Panc1 (cell line): Measurements from ENCODE around the gene A2ML1. TPM values are rescaled to one million over a fixed set of nuclear protein-coding genes. Genes with fewer than 3 reads are reported as not detected.

Experiments used
- ATAC-seq: fragments of 200-7000 bp; cut with Tn5 transposase; 2 replicates; pipeline ENCODE4 v1.9.1; 2020; ENCODE audit warnings: mild to moderate bottlenecking, moderate library complexity
- BruUV-seq: library from RNA; stranded (reverse); fragments of 400-500 nt; replicated peaks from 2 replicates; lab custom pipeline; 2021; lab: Mats Ljungman, UMichigan
- CTCF ChIA-PET: fragments of 300-600 bp; sonication (Branson Sonifier 250); formaldehyde crosslinking; loops from one replicate; lab custom pipeline; 2022; ENCODE audit warnings: antibody characterized with exemption; lab: Charles Lee
- POLR2A ChIA-PET: fragments of 300-600 bp; sonication (Branson Sonifier 250); formaldehyde crosslinking; loops from one replicate; lab custom pipeline; 2022; ENCODE audit warnings: antibody characterized with exemption; lab: Charles Lee
- DNase-seq: peaks from one replicate; pipeline ENCODE4 v3.0.0-alpha.2; 2010; ENCODE audit warnings: low read depth, low spot score
- H3K27ac ChIP-seq: 2 replicates; pipeline ENCODE4 v1.5.1; 2011; ENCODE audit warnings: mild to moderate bottlenecking, low read length, inconsistent platforms
- H3K27me3 ChIP-seq: fragments of 200-500 bp; sonication (Bioruptor generic); 2 replicates; pipeline ENCODE4 v1.6.0; 2014; ENCODE audit warnings: low read length, inconsistent platforms; ENCODE audit not compliant: control insufficient read depth, insufficient read depth
- H3K36me3 ChIP-seq: fragments of 200-500 bp; sonication (Bioruptor generic); 2 replicates; pipeline ENCODE4 v1.5.1; 2014; ENCODE audit warnings: inconsistent platforms, mild to moderate bottlenecking, low read length, moderate library complexity; ENCODE audit not compliant: control insufficient read depth, insufficient read depth
- H3K4me1 ChIP-seq: 2 replicates; pipeline ENCODE4 v1.5.1; 2011; ENCODE audit warnings: inconsistent platforms, mild to moderate bottlenecking, low read length, moderate library complexity; ENCODE audit not compliant: control insufficient read depth, insufficient read depth
- H3K4me3 ChIP-seq, 2 experiments: 2 replicates each; pipeline ENCODE4 v1.5.1; 2011 to 2012; ENCODE audit warnings: low read depth in 2 of 2, low read length in 2 of 2, mild to moderate bottlenecking in 2 of 2, inconsistent platforms in 1 of 2, moderate library complexity in 1 of 2
- H3K9me3 ChIP-seq: fragments of 200-500 bp; sonication (Bioruptor generic); 2 replicates; pipeline ENCODE4 v1.5.1; 2014; ENCODE audit warnings: low read depth, mild to moderate bottlenecking, inconsistent platforms, low read length, moderate library complexity; ENCODE audit not compliant: control insufficient read depth, insufficient read depth
- POLR2AphosphoS5 ChIP-seq: IDR thresholded peaks from 2 replicates; pipeline ENCODE4 v1.6.1; 2012; ENCODE audit warnings: mild to moderate bottlenecking, low read depth, low read length, moderate library complexity
- REST ChIP-seq, 2 experiments: IDR thresholded peaks; 2 replicates each; pipeline ENCODE4 v1.6.1; 2011 to 2012; ENCODE audit warnings: low read depth in 2 of 2, control low read depth in 1 of 2, low read length in 1 of 2, mild to moderate bottlenecking in 1 of 2, moderate library complexity in 1 of 2; ENCODE audit not compliant: insufficient read depth in 1 of 2
- SIN3A ChIP-seq: IDR thresholded peaks from 2 replicates; pipeline ENCODE4 v1.6.1; 2012; ENCODE audit warnings: low read depth, mild to moderate bottlenecking, low read length, moderate library complexity, borderline replicate concordance; ENCODE audit not compliant: insufficient read depth
- TCF7L2 ChIP-seq: IDR thresholded peaks from 2 replicates; pipeline ENCODE4 v1.6.1; 2011; ENCODE audit warnings: mild to moderate bottlenecking, low read depth, low read length, inconsistent platforms
- in situ Hi-C: cut with HindIII; loops from 2 replicates; pipeline ENCODE4 v1.10.0; 2016; ENCODE audit warnings: low sequenced_read_pairs, low pct_unique_long_range_greater_than_20kb
- intact Hi-C: fragments of 100-400 bp; cut with micrococcal nuclease; formaldehyde crosslinking; loops from one replicate; pipeline ENCODE4 v1.10.0; 2022; ENCODE audit not compliant: unreplicated experiment
- total RNA-seq: library from RNA; stranded (reverse); gene quantifications from one replicate; pipeline ENCODE4 v1.2.1, GENCODE V29; 2021; ENCODE audit not compliant: unreplicated experiment
- TF ChIP-seq, protein P1 (sequence below): fragments of 450-650 bp; IDR thresholded peaks from 2 replicates; pipeline ENCODE4 v1.5.1; 2017; ENCODE audit warnings: mild to moderate bottlenecking

Gene A2ML1
- total RNA-seq, 1 experiment from 2014 or later = not detected

- no peaks in the 10 kb centered on the region for H3K9me3 ChIP-seq
- in situ Hi-C loops = no loop called here
- BruUV-seq = no TSS peak
These were observed 69.6 kb downstream of the A2ML1 start for GRCh38 chr12:8891976-8892375.

DNA sequence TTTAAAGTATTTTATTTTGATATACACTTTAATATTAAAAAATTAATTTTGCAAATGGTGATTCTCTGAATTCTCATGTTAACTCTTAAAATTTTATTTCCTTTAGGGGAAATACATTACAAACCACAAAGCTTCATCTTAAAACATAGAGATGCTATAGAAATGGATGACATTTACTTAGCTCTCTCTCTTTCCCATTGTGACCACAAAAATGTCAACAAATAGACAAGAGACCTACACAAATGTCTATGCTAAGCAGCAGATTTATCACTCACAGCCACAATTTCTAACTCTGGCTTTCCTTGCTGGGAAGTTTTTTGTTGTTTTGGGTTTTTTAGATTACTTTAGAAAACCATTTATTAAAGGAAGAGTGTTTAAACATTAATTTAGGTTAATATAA lies 72.0 kb downstream of the A2ML1 start:
- Histone ChIP-seq H3K9me3 (no peaks in the 10 kb centered on the region), H3K4me1 (no peaks in the 10 kb centered on the region), H3K4me3 (no peak overlapping the region), H3K27ac (no peak overlapping the region), H3K36me3 (no peaks in the 10 kb centered on the region), H3K27me3 (no peaks in the 10 kb centered on the region; the same call in 1 of the 2 replicates)
- TF ChIP-seq TCF7L2 = no peak
- TF ChIP-seq SIN3A = no peak
- TF ChIP-seq, protein P1, sequence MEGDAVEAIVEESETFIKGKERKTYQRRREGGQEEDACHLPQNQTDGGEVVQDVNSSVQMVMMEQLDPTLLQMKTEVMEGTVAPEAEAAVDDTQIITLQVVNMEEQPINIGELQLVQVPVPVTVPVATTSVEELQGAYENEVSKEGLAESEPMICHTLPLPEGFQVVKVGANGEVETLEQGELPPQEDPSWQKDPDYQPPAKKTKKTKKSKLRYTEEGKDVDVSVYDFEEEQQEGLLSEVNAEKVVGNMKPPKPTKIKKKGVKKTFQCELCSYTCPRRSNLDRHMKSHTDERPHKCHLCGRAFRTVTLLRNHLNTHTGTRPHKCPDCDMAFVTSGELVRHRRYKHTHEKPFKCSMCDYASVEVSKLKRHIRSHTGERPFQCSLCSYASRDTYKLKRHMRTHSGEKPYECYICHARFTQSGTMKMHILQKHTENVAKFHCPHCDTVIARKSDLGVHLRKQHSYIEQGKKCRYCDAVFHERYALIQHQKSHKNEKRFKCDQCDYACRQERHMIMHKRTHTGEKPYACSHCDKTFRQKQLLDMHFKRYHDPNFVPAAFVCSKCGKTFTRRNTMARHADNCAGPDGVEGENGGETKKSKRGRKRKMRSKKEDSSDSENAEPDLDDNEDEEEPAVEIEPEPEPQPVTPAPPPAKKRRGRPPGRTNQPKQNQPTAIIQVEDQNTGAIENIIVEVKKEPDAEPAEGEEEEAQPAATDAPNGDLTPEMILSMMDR = no peak
- TF ChIP-seq POLR2AphosphoS5 = no peak
- TF ChIP-seq REST (IDR thresholded peaks at IDR 0.05; ENCODE audit: insufficient read depth in 1 of 2, low read depth in 2 of 2, low read length in 1 of 2) = no peak
- intact Hi-C loops (loop anchor here (5.0 to 10.0 kb wide), 2 partner anchors 110 to 237 kb away; no protein-coding TSS in a partner anchor), in situ Hi-C loops (no loop called here)
- POLR2A ChIA-PET = no interaction called here
- ATAC-seq (no peak), DNase-seq (no peak)
- BruUV-seq = no TSS peak
- CTCF ChIA-PET = no interaction called here

More at GRCh38 chr12:8891976-8892375, 69.6 kb downstream of the A2ML1 start:
- ATAC-seq (no peak), DNase-seq (no peak)
- Histone ChIP-seq H3K4me1 (no peaks in the 10 kb centered on the region), H3K27ac (no peak overlapping the region), H3K36me3 (no peaks in the 10 kb centered on the region), H3K4me3 (no peak overlapping the region), H3K27me3 (no peaks in the 10 kb centered on the region; the same call in 1 of the 2 replicates)
- CTCF ChIA-PET = no interaction called here
- TF ChIP-seq TCF7L2 (no peak), POLR2AphosphoS5 (no peak), SIN3A (no peak), REST (IDR thresholded peaks at IDR 0.05; ENCODE audit: insufficient read depth in 1 of 2, low read depth in 2 of 2, low read length in 1 of 2) (no peak)
- TF ChIP-seq, protein P1 = no peak
- intact Hi-C loops = loop anchor here (2.0 to 10.0 kb wide), 3 partner anchors 107 to 235 kb away; no protein-coding TSS in a partner anchor
- POLR2A ChIA-PET = no interaction called here
